ENCODE measurements around the gene VAC14. TPM values are rescaled to one million over a fixed set of nuclear protein-coding genes. Genes with fewer than 3 reads are reported as not detected.

VAC14 gene
- polyA plus RNA-seq, 2 of the 4 experiments (the other 2 are of a cell fraction), result 25.3 to 27.0 TPM

- FAIRE-seq, result no peak
- ChIA-PET CTCF (interaction anchor here (1.1 to 1.7 kb wide), 4 partner anchors 14 to 70 kb away, joined by 3 to 5 read pairs (median 3); no protein-coding TSS in a partner anchor), POLR2A (no interaction called here)
- ATAC-seq, result 0 out of 6 replicates have a peak, but pooled peaks of 1 of the 2 experiments have one; percentile 3
- Histone ChIP-seq H3K27ac (peak overlapping the region; percentile 44 to 92; a peak in 4 of 6 replicates), H3K9me3 (no peaks in the 10 kb centered on the region), H3K4me1 (peaks cover 68% of the 10 kb centered on the region), H3K4me2 (no peak overlapping the region; the same call in 2 of the 3 replicates), H3K4me3 (no peak overlapping the region)
- no peak for TF ChIP-seq MYC (IDR thresholded peaks at IDR 0.05; ENCODE audit: borderline replicate concordance, low read length)
- TF ChIP-seq PBX3 (IDR thresholded peaks at IDR 0.05), result no peak
- no peak for TF ChIP-seq ZNF302 (CRISPR knock-in tag; IDR thresholded peaks at IDR 0.05)
- TF ChIP-seq POLR2A (IDR thresholded peaks at IDR 0.05; ENCODE audit: low read length), result no peak
- no peak for TF ChIP-seq KDM1A (IDR thresholded peaks at IDR 0.05; ENCODE audit: low read depth)
- TF ChIP-seq CBX2 (IDR thresholded peaks at IDR 0.05; ENCODE audit: borderline replicate concordance, low read depth), result no peak
- TF ChIP-seq FOSB (CRISPR knock-in tag; IDR thresholded peaks at IDR 0.05), result no peak
- no peak for TF ChIP-seq MAFK (IDR thresholded peaks at IDR 0.05; ENCODE audit: partially characterized antibody)
- TF ChIP-seq BCL3 (IDR thresholded peaks at IDR 0.05), result no peak
- no peak for TF ChIP-seq PHF8 (IDR thresholded peaks at IDR 0.05; ENCODE audit: borderline replicate concordance, low read depth)
- TF ChIP-seq MAZ (IDR thresholded peaks at IDR 0.05; ENCODE audit: borderline replicate concordance, low read depth, low read length), result no peak
- TF ChIP-seq POLR2AphosphoS2 (conservative IDR thresholded peaks at IDR 0.05; ENCODE audit: low read length), result no peak
- no peak for TF ChIP-seq HOXB5 (CRISPR knock-in tag; IDR thresholded peaks at IDR 0.05)
- TF ChIP-seq RARB (CRISPR knock-in tag; IDR thresholded peaks at IDR 0.05), result no peak
- TF ChIP-seq TP53 (CRISPR knock-in tag; IDR thresholded peaks at IDR 0.05), result no peak
- TF ChIP-seq CEBPB (IDR thresholded peaks at IDR 0.05), result no peak
- TF ChIP-seq RCOR1 (IDR thresholded peaks at IDR 0.05; ENCODE audit: low read depth, low read length), result no peak
- TF ChIP-seq ZFP36 (IDR thresholded peaks at IDR 0.05; ENCODE audit: borderline replicate concordance, partially characterized antibody), result no peak
- no peak for TF ChIP-seq ZC3H11A (IDR thresholded peaks at IDR 0.05)
- DNase-seq (ENCODE audit: low read depth in 1 of 2, low spot score in 1 of 2), result no peak
- 76% methylated on average over 3 of the region's 3 CpGs for WGBS (ENCODE audit: missing lambda C conversion rate)
These were observed 99.9 kb downstream of the VAC14 start for GRCh38 chr16:70701036-70701435.

GRCh38 chr16:70700101-70701020 is 100.6 kb downstream of the VAC14 start:
- POLR2A ChIA-PET, result no interaction called here
- Histone ChIP-seq H3K27ac (peak overlapping the region; percentile 44 to 92; a peak in 4 of 6 replicates), H3K9me3 (no peaks in the 10 kb centered on the region), H3K4me2 (no peak overlapping the region; the same call in 2 of the 3 replicates), H3K4me1 (peaks cover 69% of the 10 kb centered on the region), H3K4me3 (no peak overlapping the region)
- CTCF ChIA-PET, result interaction anchor here (1.1 to 1.7 kb wide), 4 partner anchors 15 to 71 kb away, joined by 3 to 5 read pairs (median 3); no protein-coding TSS in a partner anchor
- 93% methylated on average over 25 of the region's 30 CpGs for WGBS (ENCODE audit: missing lambda C conversion rate)
- DNase-seq (ENCODE audit: low read depth in 1 of 2, low spot score in 1 of 2), result no peak
- ATAC-seq, result no peak
- no peak for FAIRE-seq
- TF ChIP-seq MAFK (IDR thresholded peaks at IDR 0.05; ENCODE audit: partially characterized antibody) (no peak), TP53 (CRISPR knock-in tag; IDR thresholded peaks at IDR 0.05) (no peak), BCL3 (IDR thresholded peaks at IDR 0.05) (no peak), JUN (IDR thresholded peaks at IDR 0.05) (no peak), EP300 (IDR thresholded peaks at IDR 0.05) (no peak), NR3C1 (IDR thresholded peaks at IDR 0.05) (no peak), CBX2 (IDR thresholded peaks at IDR 0.05; ENCODE audit: borderline replicate concordance, low read depth) (no peak), HOXB5 (CRISPR knock-in tag; IDR thresholded peaks at IDR 0.05) (no peak), MAX (IDR thresholded peaks at IDR 0.05) (no peak), PBX3 (IDR thresholded peaks at IDR 0.05) (no peak), JUNB (IDR thresholded peaks at IDR 0.05) (no peak), MAZ (IDR thresholded peaks at IDR 0.05; ENCODE audit: borderline replicate concordance, low read depth, low read length) (no peak), ATOH8 (CRISPR knock-in tag; IDR thresholded peaks at IDR 0.05; ENCODE audit: low read depth) (no peak)

All from A549 (cell line).